AG09319 (cell line): ENCODE data around the gene VAV2.

Experiments used
- DNase-seq: peaks from one replicate; pipeline ENCODE4 v3.0.0-alpha.2; 2010; ENCODE audit warnings: low read depth; ENCODE audit errors: extremely low read depth
- TF ChIP-seq, protein P1 (sequence below): IDR thresholded peaks from 2 replicates; pipeline ENCODE4 v1.5.1; 2011; ENCODE audit warnings: low read depth, mild to moderate bottlenecking, inconsistent platforms, low read length, moderate library complexity

VAV2 gene

DNA sequence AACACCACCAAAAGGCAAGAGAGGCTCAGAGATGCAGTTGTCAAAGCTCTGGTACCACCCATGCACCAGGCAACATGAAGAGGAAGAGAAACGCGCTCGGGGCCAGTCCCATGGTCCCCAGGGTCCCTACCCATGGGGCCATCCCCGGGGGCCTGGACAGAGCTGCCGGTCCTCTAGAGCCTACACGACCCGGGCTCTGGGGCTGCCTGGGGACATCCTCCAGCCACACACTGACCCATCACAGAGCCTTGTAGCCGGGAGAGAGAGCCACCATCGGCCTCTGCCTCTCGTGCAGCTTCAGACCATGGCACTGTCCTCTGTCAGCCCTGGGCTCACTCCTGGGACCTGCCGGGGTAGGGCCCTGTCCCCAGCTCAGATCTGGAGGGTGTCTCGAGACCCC is 23.7 kb downstream of the VAV2 start:
- TF ChIP-seq, protein P1, sequence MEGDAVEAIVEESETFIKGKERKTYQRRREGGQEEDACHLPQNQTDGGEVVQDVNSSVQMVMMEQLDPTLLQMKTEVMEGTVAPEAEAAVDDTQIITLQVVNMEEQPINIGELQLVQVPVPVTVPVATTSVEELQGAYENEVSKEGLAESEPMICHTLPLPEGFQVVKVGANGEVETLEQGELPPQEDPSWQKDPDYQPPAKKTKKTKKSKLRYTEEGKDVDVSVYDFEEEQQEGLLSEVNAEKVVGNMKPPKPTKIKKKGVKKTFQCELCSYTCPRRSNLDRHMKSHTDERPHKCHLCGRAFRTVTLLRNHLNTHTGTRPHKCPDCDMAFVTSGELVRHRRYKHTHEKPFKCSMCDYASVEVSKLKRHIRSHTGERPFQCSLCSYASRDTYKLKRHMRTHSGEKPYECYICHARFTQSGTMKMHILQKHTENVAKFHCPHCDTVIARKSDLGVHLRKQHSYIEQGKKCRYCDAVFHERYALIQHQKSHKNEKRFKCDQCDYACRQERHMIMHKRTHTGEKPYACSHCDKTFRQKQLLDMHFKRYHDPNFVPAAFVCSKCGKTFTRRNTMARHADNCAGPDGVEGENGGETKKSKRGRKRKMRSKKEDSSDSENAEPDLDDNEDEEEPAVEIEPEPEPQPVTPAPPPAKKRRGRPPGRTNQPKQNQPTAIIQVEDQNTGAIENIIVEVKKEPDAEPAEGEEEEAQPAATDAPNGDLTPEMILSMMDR: no peak
- DNase-seq: no peak

DNA sequence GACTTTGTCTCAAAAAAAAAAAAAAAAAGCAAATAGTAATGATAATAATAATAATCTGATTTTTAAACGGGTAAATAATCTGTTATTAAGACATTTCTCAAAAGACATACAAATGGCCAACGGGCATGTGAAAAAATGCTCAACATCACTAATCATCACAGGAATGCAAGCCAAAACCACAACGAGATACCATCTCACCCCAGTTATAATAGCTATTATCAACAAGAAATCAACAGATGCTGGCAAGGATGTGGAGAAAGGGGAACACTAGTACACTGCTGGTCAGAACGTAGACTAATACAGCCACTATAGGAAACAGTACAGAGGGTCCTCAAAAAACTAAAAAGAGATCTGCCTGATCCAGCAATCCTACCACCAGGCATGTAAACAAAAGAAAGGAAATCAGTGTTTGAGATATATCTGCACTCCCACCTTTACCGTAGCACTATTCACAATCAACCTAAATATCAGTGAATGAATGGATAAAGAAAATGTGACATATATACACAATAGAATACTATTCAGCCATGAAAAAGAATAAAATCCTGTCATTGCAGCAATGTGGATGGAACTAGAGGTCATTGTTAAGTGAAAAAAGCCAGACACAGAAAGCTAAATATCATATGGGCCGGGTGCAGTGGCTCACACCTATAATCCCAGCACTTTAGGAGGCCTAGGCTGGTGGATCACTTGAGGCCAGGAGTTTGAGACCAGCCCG is 24.9 kb downstream of the VAV2 start:
- DNase-seq: no peak
- TF ChIP-seq, protein P1: no peak

DNA sequence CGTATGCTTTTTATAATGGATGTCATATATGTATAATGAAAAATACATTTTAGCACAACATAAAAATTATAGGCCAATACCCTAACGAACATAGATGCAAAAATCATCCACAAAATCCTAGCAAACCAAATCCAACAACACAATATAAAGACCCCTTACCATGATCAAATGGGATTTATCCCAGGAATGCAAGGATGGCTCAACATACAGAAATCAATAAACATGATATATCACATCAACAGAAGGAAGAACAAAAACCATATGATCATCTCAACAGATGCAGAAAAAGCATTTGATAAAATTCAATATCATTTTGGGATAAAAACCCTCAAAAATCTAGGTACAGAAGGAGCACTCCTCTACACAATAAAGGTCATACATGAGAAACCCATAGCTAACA is 27.7 kb downstream of the VAV2 start:
- TF ChIP-seq, protein P1: no peak
- no peak for DNase-seq

DNA sequence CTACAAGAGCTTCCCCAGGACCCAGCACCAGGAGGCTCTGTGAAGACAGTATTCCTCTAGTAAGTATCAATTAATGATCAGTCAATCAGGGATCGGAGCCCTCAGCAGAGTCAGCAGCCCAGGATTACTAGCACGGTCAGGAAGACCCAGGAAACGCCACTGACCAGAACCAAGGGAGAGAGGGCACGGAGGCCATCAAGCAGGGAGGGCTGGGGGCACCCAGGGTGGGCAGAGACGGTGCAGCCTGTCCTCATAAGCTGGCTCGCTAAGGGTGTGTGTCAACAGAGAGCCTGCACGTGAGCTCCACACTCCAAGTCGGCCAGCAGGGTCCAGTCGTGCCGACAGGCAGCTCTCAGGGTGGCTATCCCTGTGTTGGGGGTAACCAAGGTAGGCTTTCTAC is 29.0 kb downstream of the VAV2 start:
- TF ChIP-seq, protein P1: no peak

DNA sequence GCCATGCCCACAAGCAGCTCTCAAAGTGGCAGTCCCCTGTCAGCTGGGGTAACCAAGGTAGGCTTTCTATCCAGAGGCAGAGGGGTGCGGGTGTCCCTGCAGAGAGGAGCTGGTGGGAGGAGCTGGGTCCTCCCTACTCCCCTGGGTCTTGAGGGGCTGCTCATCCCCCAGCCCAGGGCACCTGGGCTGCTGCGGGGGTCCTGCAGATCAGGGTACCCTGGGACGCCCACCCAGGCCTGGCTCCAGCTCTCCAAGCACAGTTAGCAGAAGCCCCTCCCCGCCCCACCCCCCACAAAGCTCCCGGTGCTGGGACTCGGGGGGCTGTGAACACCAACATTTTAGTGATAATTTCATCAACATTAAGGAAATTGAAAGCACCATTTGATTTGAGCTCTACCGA is 29.8 kb downstream of the VAV2 start:
- no peak for DNase-seq
- TF ChIP-seq, protein P1: no peak

More for the DNA sequence above, 29.0 kb downstream of the VAV2 start:
- DNase-seq: no peak

DNA sequence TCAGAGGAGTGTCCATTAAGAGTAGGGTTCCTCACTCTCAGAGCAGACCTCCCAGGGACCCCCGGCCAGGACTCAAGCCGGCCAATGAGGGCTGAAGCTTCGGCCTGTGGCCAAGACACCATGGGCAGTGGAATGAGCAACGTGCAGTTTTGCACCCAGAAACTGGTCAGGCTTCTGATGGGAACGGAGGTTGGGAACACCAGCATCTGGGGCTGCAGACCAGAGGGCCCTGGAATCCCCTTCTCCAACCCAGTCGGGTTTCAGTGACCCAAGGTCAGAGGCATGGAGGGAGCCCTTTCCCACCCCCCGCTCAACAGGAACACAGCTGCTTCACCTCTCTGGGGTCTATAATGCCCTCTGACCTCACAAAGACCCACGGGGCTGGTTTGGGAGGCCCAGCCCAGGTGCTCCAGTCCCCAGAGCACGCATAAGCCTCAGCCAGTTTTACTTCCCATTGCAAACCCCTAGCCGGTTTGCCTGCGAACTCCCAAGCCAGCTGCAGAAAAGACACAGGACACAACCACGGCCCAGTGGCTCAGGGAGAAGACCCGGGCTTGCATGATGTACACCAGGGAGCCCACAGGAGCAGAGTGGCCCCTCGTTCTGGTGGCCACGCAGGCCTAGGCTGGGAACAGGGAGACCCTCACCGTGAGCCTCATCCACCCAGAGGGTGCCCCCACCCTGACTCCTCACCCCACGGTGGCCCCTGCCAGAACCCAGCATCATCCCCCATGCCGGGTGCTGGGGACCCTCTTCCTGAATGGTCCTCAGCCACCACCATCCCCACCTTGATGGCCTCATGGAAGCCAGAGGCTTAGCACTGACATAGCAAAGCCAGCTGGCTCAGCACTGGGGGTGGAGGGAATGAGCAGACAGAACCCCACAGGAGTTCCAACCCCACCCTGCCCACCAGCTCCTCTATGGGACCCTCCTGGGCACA is 30.6 kb downstream of the VAV2 start:
- TF ChIP-seq, protein P1: no peak
- no peak for DNase-seq

DNA sequence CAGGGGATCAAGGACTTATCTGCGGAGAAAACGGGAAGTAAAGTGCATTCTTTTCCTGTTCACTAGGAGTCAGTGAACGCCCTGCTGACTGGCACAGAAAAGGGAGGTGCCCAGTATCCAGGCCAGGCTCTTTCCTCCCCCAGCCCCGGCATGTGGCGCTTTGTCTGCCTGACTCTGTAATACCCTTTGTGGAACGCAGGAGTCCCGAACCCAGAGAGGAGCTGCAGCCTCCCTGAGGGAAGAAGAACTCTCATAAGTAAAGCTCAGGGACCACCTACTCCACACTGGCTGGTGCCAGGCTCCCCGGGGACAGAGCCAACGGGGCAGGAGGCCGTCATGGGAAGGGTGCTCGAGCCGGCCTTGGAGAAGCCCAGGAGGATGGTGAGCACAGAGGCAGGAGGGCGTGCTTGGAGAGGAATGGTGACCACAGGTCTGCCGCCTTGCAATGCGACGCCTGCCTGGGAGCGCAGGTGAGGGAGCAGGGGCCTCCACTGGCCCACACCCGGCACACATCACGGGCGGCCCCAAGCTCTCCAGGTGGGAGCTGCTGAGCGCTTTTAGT is 31.5 kb downstream of the VAV2 start:
- no peak for DNase-seq
- TF ChIP-seq, protein P1: no peak
